IPS-15b (cell line): ENCODE measurements around the gene EIPR1.
"Not testable (repeated sequence)": the region's sequence is repeated elsewhere in the genome, so short reads cannot be mapped to it uniquely, and the experiment has no call there.

Experiments used
- H3K27me3 ChIP-seq: one replicate; pipeline ENCODE4 v1.6.1; 2013; ENCODE audit warnings: low read length; ENCODE audit not compliant: control insufficient read depth, insufficient read depth
- H3K36me3 ChIP-seq: one replicate; pipeline ENCODE4 v1.6.1; 2013; ENCODE audit warnings: low read length; ENCODE audit not compliant: control insufficient read depth, insufficient read depth
- H3K4me1 ChIP-seq: one replicate; pipeline ENCODE4 v1.6.1; 2013; ENCODE audit warnings: mild to moderate bottlenecking, low read length; ENCODE audit not compliant: control insufficient read depth, insufficient read depth
- H3K4me3 ChIP-seq: one replicate; pipeline ENCODE4 v1.5.1; 2013; ENCODE audit warnings: low read depth, low read length
- H3K9ac ChIP-seq: one replicate; pipeline ENCODE4 v1.6.1; 2013; ENCODE audit warnings: low read depth, mild to moderate bottlenecking, low read length
- H3K9me3 ChIP-seq: one replicate; pipeline ENCODE4 v1.6.1; 2013; ENCODE audit warnings: mild to moderate bottlenecking, low read length; ENCODE audit not compliant: control insufficient read depth, insufficient read depth

EIPR1 gene

DNA sequence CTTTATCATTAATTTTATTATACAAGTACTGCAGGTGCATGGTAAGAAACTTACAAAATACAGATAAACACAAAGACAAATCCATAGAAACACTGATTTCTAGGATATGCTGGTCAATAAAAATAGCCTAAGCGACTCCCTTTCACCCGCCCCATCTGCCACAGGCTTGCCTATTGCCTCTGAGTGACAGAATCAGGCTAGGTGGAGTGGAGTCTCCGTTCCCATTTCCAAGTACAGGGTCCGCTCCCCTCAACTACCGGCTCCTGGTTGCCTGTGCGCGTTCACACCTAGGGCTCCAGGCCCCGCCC lies 1.7 kb upstream of the EIPR1 start:
- H3K9me3 ChIP-seq = no peaks in the 10 kb centered on the region
- no peaks in the 10 kb centered on the region for H3K27me3 ChIP-seq
- H3K4me1 ChIP-seq = peaks cover 3% of the 10 kb centered on the region
- peaks cover 4% of the 10 kb centered on the region for H3K36me3 ChIP-seq
- H3K4me3 ChIP-seq = peak overlapping the region; percentile 97
- H3K9ac ChIP-seq = peak overlapping the region; percentile 18

DNA sequence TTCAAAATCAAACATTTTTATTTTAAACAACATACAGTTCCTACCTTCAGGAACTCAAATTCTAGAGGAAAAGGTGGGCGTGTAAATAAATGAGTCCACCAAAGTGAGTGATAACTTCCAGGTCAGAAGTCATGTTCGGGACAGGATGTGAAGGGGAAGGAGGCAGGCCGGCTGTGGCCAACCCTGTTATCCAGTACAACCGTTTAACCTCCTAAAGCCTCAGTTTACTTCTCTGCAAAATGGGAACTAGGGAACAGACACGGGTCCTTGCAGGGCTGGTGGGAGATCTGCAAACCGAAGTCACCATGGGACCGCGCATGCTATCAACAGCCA lies 373 bp downstream of the EIPR1 start:
- Histone ChIP-seq H3K9ac (peak overlapping the region; percentile 18), H3K4me3 (peak overlapping the region; percentile 75), H3K36me3 (peaks cover 4% of the 10 kb centered on the region), H3K9me3 (no peaks in the 10 kb centered on the region), H3K4me1 (peaks cover 3% of the 10 kb centered on the region), H3K27me3 (no peaks in the 10 kb centered on the region)

DNA sequence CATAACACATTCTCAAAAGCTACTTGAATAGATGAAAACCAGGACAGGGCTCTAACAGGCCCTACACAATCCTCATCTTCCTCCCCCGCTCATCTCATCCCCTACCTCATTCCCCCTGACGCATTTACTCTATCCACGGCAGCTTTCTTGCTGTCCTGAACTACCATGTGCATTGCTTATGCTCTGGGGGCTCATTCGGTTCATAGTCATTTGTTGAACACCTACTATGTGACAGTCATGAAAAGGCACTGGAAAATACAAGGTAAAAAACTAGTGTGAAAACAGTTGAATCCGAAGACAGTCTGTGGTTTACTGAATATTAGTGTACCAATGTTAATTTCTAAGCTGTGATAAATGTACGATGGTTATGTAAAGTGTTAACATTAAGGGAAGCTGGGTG lies 797 bp downstream of the EIPR1 start:
- Histone ChIP-seq H3K27me3 (no peaks in the 10 kb centered on the region), H3K9ac (no peak overlapping the region), H3K4me1 (peaks cover 3% of the 10 kb centered on the region), H3K36me3 (peaks cover 4% of the 10 kb centered on the region), H3K4me3 (peak overlapping the region; percentile 75), H3K9me3 (no peaks in the 10 kb centered on the region)

DNA sequence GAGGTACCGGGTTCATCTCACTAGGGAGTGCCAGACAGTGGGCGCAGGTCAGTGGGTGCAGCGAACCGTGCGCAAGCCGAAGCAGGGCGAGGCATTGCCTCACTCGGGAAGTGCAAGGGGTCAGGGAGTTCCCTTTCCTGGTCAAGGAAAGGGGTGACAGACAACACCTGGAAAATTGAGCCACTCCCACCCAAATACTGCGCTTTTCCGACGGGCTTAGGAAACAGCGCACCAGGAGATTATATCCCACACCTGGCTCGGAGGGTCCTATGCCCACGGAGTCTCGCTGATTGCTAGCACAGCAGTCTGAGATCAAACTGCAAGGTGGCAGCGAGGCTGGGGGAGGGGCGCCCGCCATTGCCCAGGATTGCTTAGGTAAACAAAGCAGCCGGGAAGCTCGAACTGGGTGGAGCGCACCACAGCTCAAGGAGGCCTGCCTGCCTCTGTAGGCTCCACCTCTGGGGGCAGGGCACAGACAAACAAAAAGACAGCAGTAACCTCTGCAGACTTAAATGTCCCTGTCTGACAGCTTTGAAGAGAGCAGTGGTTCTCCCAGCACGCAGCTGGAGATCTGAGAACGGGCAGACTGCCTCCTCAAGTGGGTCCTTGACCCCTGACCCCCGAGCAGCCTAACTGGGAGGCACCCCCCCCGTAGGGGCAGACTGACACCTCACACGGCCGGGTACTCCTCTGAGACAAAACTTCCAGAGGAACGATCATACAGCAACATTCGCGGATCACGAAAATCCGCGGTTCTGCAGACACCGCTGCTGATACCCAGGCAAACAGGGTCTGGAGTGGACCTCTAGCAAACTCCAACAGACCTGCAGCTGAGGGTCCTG lies 8.1 kb downstream of the EIPR1 start:
- not testable (repeated sequence) for H3K9me3 ChIP-seq, H3K36me3 ChIP-seq, H3K27me3 ChIP-seq, H3K4me1 ChIP-seq, H3K9ac ChIP-seq, H3K4me3 ChIP-seq

DNA sequence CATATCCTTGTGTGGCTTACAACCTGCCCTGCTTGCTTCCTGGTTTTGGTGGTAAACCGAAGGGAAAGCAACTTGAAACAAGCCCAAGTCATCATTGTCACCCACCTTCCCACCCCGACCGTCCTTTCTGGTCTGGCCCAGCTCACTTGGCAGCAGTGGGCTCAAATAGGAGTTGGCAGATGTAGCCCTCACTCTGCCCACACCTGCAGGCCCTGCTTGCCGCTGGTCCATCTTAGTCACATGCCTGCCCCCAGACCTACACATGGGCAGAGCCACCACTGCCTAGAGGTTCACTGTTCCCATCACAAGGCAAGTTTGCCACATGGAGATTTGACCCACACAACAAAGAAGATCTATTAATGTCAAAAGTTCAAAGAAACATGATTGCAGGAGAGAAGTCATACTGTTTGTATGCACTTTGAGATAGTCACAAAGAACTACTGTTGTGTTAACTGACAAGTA lies 9.3 kb downstream of the EIPR1 start:
- no peak overlapping the region for H3K4me3 ChIP-seq
- no peaks in the 10 kb centered on the region for H3K9me3 ChIP-seq
- H3K36me3 ChIP-seq = no peaks in the 10 kb centered on the region
- no peaks in the 10 kb centered on the region for H3K27me3 ChIP-seq
- H3K4me1 ChIP-seq = no peaks in the 10 kb centered on the region
- H3K9ac ChIP-seq = no peak overlapping the region

DNA sequence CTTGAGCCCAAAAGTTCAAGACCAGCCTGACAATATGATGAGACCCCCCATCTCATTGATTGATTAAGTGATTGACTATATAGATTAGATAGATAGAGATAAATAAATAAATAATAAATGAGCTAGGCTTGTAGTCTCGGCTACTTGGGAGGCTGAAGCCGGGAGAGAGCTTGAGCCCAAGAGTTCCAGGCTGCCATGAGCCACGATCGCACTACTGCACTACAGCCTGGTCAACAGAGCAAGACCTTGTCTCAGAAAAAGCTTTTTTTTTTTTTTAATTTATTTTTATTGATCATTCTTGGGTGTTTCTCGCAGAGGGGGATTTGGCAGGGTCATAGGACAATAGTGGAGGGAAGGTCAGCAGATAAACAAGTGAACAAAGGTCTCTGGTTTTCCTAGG lies 12.4 kb downstream of the EIPR1 start:
- H3K27me3 ChIP-seq = no peaks in the 10 kb centered on the region
- no peak overlapping the region for H3K4me3 ChIP-seq
- no peaks in the 10 kb centered on the region for H3K36me3 ChIP-seq
- no peaks in the 10 kb centered on the region for H3K4me1 ChIP-seq
- H3K9me3 ChIP-seq = no peaks in the 10 kb centered on the region
- H3K9ac ChIP-seq = no peak overlapping the region

DNA sequence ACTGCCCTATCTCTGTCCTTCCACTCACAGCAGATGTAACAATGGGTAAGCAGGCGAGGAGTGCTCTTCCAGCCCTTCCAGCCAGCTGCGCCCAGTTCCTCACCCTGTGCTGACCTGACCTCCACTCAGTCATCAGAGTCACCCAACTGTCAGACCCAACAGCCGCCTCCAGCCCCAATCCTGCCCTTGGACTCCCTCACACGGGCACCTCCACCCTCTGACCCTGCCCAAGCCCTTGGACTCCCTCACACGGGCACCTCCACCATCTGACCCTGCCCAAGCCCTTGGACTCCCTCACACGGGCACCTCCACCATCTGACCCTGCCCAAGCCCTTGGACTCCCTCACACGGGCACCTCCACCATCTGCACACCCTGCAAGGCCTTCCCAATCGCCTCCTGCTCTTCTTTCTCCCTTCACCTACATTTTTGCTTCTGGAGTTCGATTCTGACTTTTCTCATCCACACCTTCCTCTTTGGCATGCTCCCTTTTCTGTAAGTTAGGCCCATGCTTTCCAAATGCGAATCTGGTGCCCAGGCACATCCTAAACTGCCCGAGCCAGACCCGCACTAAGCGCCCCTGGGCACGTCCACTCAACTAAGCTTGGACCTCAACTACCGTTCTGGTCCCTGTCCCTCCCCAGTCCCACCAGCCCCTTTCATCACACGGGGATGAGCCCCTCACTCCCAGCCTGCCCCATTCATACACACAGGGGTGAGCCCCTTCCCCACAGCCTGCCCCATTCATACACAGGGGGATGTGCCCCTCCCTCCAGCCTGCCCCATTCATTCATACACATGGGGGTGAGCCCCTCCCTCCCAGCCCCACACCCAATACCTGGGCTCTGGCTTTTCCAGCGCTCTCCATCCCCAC lies 15.9 kb downstream of the EIPR1 start:
- no peaks in the 10 kb centered on the region for H3K4me1 ChIP-seq
- H3K9me3 ChIP-seq = no peaks in the 10 kb centered on the region
- H3K27me3 ChIP-seq = no peaks in the 10 kb centered on the region
- H3K4me3 ChIP-seq = no peak overlapping the region
- H3K9ac ChIP-seq = no peak overlapping the region
- H3K36me3 ChIP-seq = no peaks in the 10 kb centered on the region

DNA sequence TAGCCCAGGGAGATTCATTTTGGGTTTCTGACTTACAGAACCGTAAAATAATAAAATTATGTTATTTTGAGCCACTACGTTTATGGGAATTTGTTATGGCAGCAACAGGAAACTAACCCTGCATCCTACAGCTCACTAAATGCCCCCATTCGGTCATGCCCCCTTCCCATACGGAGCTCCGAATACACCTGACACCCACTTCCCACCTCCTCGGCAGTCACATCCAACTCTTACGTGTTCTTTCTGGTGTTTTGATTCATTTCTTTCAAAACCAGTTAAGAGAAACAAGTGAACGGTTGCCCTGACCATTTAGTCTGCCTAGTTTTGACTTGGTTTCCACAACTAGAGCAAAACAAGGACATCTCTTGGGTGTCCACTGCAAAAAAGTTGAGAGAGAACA lies 19.7 kb downstream of the EIPR1 start:
- no peak overlapping the region for H3K4me3 ChIP-seq
- no peaks in the 10 kb centered on the region for H3K4me1 ChIP-seq
- no peaks in the 10 kb centered on the region for H3K27me3 ChIP-seq
- H3K9ac ChIP-seq = no peak overlapping the region
- H3K9me3 ChIP-seq = no peaks in the 10 kb centered on the region
- peaks cover 3% of the 10 kb centered on the region for H3K36me3 ChIP-seq

DNA sequence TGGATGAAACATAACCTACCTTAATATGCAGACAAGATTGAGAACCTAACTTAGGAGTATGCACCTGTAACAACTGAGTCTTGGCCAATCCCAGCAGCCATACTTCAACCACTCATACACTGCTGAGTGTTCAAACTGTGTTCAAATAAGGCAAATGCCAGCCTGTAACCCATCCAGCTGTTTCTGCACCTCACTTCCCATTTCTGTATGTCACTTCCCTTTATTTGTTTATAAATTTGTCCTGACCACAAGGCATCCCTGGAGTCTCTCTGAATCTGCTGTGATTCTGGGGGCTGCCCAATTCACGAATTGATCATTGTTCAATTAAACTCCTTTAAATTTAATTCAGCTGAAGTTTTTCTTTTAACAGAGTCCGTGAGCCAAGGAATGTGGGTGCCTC lies 20.2 kb downstream of the EIPR1 start:
- not testable (repeated sequence) for H3K36me3 ChIP-seq, H3K9me3 ChIP-seq, H3K4me3 ChIP-seq, H3K27me3 ChIP-seq, H3K4me1 ChIP-seq, H3K9ac ChIP-seq

DNA sequence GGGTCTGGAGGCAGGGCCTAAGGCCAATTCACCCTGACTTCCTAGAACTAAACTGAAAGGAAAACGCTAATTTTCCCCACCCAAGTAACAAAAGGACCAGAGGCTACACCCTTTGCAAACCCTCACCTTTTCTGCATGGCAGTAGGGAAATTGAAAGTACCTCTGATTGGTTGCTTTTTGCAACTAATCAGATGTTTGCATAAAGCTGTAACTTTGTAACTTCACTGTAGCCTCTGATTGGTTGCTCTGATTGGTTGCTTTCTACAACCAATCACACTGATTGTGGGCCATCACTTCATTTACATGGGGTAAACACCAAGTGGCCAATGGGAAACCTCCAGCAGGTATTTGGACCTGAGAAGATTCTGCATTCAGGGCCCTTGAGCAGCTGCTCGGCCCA lies 20.8 kb downstream of the EIPR1 start:
- Histone ChIP-seq H3K27me3 (no peaks in the 10 kb centered on the region), H3K9me3 (no peaks in the 10 kb centered on the region), H3K4me1 (no peaks in the 10 kb centered on the region), H3K4me3 (no peak overlapping the region), H3K36me3 (peaks cover 4% of the 10 kb centered on the region), H3K9ac (no peak overlapping the region)

DNA sequence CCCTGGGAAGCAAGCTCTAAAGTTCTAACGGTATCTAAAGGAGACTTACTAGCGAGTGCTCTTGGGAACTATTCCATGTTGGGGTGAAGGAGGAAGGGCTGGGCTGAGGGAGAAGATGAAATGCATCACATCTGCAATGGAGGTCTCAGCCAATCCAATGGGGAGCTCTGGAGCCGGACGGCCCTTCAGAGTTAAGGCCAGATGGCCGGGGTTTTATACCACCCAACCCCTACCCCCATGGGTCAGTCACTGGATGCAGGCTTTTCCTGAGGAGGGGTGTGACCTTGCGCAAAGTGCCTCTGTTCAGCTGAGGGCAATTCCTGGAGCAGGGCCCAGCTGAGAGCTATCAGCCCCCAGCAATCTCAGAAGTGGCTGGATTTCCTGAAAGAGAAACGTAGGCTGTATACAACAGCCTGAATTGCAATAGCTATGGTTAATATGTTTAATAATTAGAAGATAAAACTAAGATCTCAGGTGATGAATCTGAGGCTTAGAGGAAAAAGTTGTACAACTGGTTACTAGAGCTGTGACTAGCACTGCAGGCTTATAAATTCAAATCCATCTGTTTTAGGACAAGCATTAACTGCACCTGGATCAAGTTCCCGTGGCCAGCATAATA lies 21.6 kb downstream of the EIPR1 start:
- Histone ChIP-seq H3K9me3 (no peaks in the 10 kb centered on the region), H3K4me3 (no peak overlapping the region), H3K9ac (no peak overlapping the region), H3K36me3 (peaks cover 4% of the 10 kb centered on the region), H3K4me1 (no peaks in the 10 kb centered on the region), H3K27me3 (no peaks in the 10 kb centered on the region)

DNA sequence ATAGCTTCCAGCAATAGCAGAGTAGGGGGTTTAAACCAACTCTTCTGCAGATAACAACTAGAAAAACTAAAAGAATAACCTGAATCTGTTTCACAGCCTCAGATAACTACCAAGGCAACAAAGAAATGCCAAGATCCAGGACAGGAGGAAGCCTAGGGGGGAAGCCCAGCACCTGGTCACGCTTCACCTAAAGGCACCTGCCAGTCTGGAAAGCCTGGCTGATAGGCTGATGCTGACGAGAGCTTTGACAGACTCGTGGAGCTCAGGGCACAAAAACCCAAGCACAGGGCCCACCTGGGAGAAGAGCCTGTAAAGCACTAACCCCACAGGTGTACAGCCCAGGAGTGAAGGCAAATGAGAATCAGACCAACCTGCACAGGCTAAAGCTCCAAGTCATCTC lies 22.6 kb downstream of the EIPR1 start:
- no peaks in the 10 kb centered on the region for H3K9me3 ChIP-seq

More for the DNA sequence above, 22.6 kb downstream of the EIPR1 start:
- Histone ChIP-seq H3K9ac (no peak overlapping the region), H3K4me3 (no peak overlapping the region), H3K27me3 (no peaks in the 10 kb centered on the region), H3K4me1 (no peaks in the 10 kb centered on the region), H3K36me3 (peaks cover 4% of the 10 kb centered on the region)
